CD4-positive, alpha-beta T cell (primary cell): ENCODE data around the gene DPEP2. TPM values are rescaled to one million over a fixed set of nuclear protein-coding genes. Genes with fewer than 3 reads are reported as not detected.
A peak's percentile ranks its signal among the peaks of the same experiment; 100 is the strongest.

Source experiments
- ATAC-seq: fragments of 200-7000 bp; cut with Tn5 transposase; one replicate; pipeline ENCODE4 v1.10.0; 2022; ENCODE audit warnings: mild to moderate bottlenecking; ENCODE audit not compliant: poor library complexity
- CTCF ChIA-PET: fragments of 350-600 bp; sonication (Branson Sonifier 250); formaldehyde crosslinking; loops from one replicate; lab custom pipeline; 2021; ENCODE audit warnings: antibody characterized with exemption, inconsistent platforms; lab: Charles Lee
- POLR2A ChIA-PET: fragments of 350-600 bp; sonication (Branson Sonifier 250); formaldehyde crosslinking; loops from one replicate; lab custom pipeline; 2021; ENCODE audit warnings: antibody characterized with exemption, inconsistent platforms; lab: Charles Lee
- DNase-seq, 14 experiments: peaks; one replicate each; pipeline ENCODE4 v3.0.0-alpha.2; 2013 to 2020; ENCODE audit warnings: mixed read lengths in 2 of 14
- H3K27ac ChIP-seq, 2 donors: one replicate each; pipeline versions ENCODE4 v1.5.1 to v1.7.0; 2013; ENCODE audit warnings: low read length in 2 of 2, low read depth in 1 of 2, mild to moderate bottlenecking in 1 of 2
- H3K27me3 ChIP-seq, 2 experiments: 1 replicate in 1 of 2; 2 replicates in 1 of 2; pipeline versions ENCODE4 v1.6.1 to v1.7.0; 2013; ENCODE audit warnings: low read length in 2 of 2, control low read depth in 1 of 2, mild to moderate bottlenecking in 1 of 2, moderate library complexity in 1 of 2; ENCODE audit not compliant: insufficient read depth in 2 of 2, control insufficient read depth in 1 of 2
- H3K36me3 ChIP-seq: one replicate; pipeline ENCODE4 v1.6.1; 2013; ENCODE audit warnings: low read length, control low read depth; ENCODE audit not compliant: insufficient read depth
- H3K4me1 ChIP-seq: one replicate; pipeline ENCODE4 v1.6.1; 2013; ENCODE audit warnings: low read length, control low read depth; ENCODE audit not compliant: insufficient read depth
- H3K4me3 ChIP-seq: one replicate; pipeline ENCODE4 v1.5.1; 2013; ENCODE audit warnings: mild to moderate bottlenecking, low read length, moderate library complexity
- H3K9me3 ChIP-seq, 2 experiments: 1 replicate in 1 of 2; 2 replicates in 1 of 2; pipeline versions ENCODE4 v1.6.1 to v1.7.0; 2013; ENCODE audit warnings: low read length in 2 of 2, mild to moderate bottlenecking in 2 of 2, control low read depth in 1 of 2, moderate library complexity in 1 of 2; ENCODE audit not compliant: control insufficient read depth in 1 of 2, insufficient read depth in 1 of 2
- H3K27ac Mint-ChIP-seq: one replicate; pipeline ENCODE4 v1.8.0; 2020; ENCODE audit warnings: mixed read lengths
- H3K27me3 Mint-ChIP-seq: one replicate; pipeline ENCODE4 v1.8.0; 2021; ENCODE audit warnings: mixed read lengths
- H3K36me3 Mint-ChIP-seq: one replicate; pipeline ENCODE4 v1.8.0; 2021; ENCODE audit warnings: low read depth, mixed read lengths
- H3K4me1 Mint-ChIP-seq: one replicate; pipeline ENCODE4 v1.8.0; 2021; ENCODE audit warnings: low read depth, mixed read lengths
- H3K4me3 Mint-ChIP-seq: one replicate; pipeline ENCODE4 v1.8.0; 2020; ENCODE audit warnings: mild to moderate bottlenecking, mixed read lengths
- H3K9me3 Mint-ChIP-seq: one replicate; pipeline ENCODE4 v1.8.0; 2020; ENCODE audit warnings: mixed read lengths
- CTCF ChIP-seq: fragments of 200-600 bp; IDR thresholded peaks from one replicate; pipeline ENCODE4 v1.8.0; 2022; ENCODE audit warnings: antibody characterized with exemption, mild to moderate bottlenecking
- intact Hi-C, 2 experiments: fragments of 100-400 bp; cut with DNase I in 1 of 2; cut with micrococcal nuclease in 1 of 2; formaldehyde crosslinking; loops; one replicate each; pipeline versions ENCODE4 v1.15.1 to v1.9.0; 2023 to 2025; cut with DNase I, micrococcal nuclease
- total RNA-seq, 174 experiments: library from RNA in 2 of 174; stranded (reverse) in 2 of 174; gene quantifications; one replicate each; pipeline ENCODE4 v1.2.3 and lab custom pipeline; 2021 to 2026

DPEP2 gene
- total RNA-seq, 2 experiments from 2014 or later = 42.2 to 43.5 TPM

- no peaks in the 10 kb centered on the region for H3K4me1 ChIP-seq
- Mint-ChIP-seq H3K36me3 (no peaks in the 10 kb centered on the region), H3K27me3 (no peaks in the 10 kb centered on the region), H3K9me3 (no peaks in the 10 kb centered on the region), H3K4me3 (no peak overlapping the region), H3K27ac (no peak overlapping the region), H3K4me1 (peaks cover 1% of the 10 kb centered on the region)
- no peak for TF ChIP-seq CTCF
- H3K9me3 ChIP-seq = no peaks in the 10 kb centered on the region
- H3K36me3 ChIP-seq = no peaks in the 10 kb centered on the region
- ChIA-PET POLR2A (no interaction called here), CTCF (no interaction called here)
- ATAC-seq (no peak), DNase-seq (peak in 1 of 14 experiments; percentile 3)
- no peak overlapping the region for H3K27ac ChIP-seq
- H3K4me3 ChIP-seq = no peak overlapping the region
- no peaks in the 10 kb centered on the region for H3K27me3 ChIP-seq
- intact Hi-C loops = no loop called here
Observed at GRCh38 chr16:67977469-67978227, 21.6 kb downstream of the DPEP2 start.

GRCh38 chr16:67977005-67977404 is 22.3 kb downstream of the DPEP2 start:
- Mint-ChIP-seq H3K27me3 (no peaks in the 10 kb centered on the region), H3K27ac (no peak overlapping the region), H3K4me3 (no peak overlapping the region), H3K9me3 (no peaks in the 10 kb centered on the region), H3K36me3 (no peaks in the 10 kb centered on the region), H3K4me1 (no peaks in the 10 kb centered on the region)
- ATAC-seq (no peak), DNase-seq (no peak)
- Histone ChIP-seq H3K9me3 (no peaks in the 10 kb centered on the region), H3K27me3 (no peaks in the 10 kb centered on the region), H3K4me1 (no peaks in the 10 kb centered on the region), H3K4me3 (no peak overlapping the region), H3K36me3 (no peaks in the 10 kb centered on the region), H3K27ac (no peak overlapping the region)
- CTCF ChIA-PET = no interaction called here
- intact Hi-C loops = no loop called here
- POLR2A ChIA-PET = no interaction called here
- no peak for TF ChIP-seq CTCF

- ChIA-PET POLR2A (interaction anchor here (0.6 kb wide), 1 partner anchor 10 kb away, joined by 4 read pairs; no protein-coding TSS in a partner anchor), CTCF (no interaction called here)
- Mint-ChIP-seq H3K36me3 (no peaks in the 10 kb centered on the region), H3K27me3 (no peaks in the 10 kb centered on the region), H3K4me1 (no peaks in the 10 kb centered on the region), H3K27ac (no peak overlapping the region), H3K4me3 (no peak overlapping the region), H3K9me3 (no peaks in the 10 kb centered on the region)
- intact Hi-C loops = no loop called here
- no peak for DNase-seq
- Histone ChIP-seq H3K4me3 (no peak overlapping the region), H3K27me3 (no peaks in the 10 kb centered on the region), H3K36me3 (no peaks in the 10 kb centered on the region), H3K27ac (no peak overlapping the region), H3K9me3 (no peaks in the 10 kb centered on the region), H3K4me1 (no peaks in the 10 kb centered on the region)
- no peak for TF ChIP-seq CTCF
- ATAC-seq = no peak
Observed at GRCh38 chr16:67976205-67976604, 23.1 kb downstream of the DPEP2 start.
